ENCODE measurements around the gene BLNK. TPM values are rescaled to one million over a fixed set of nuclear protein-coding genes. Genes with fewer than 3 reads are reported as not detected.

Gene BLNK
- total RNA-seq, 6 donors from 2014 or later = 7.0 to 17.8 (median 10.8) TPM

- no peaks in the 10 kb centered on the region for H3K27me3 ChIP-seq
Observed at GRCh38 chr10:96235326-96236089, 35.9 kb downstream of the BLNK start.

GRCh38 chr10:96233959-96234358 is 37.4 kb downstream of the BLNK start:
- Histone ChIP-seq H3K9me3 (no peaks in the 10 kb centered on the region), H3K27ac (no peak overlapping the region), H3K4me1 (no peaks in the 10 kb centered on the region), H3K4me3 (no peak overlapping the region), H3K27me3 (no peaks in the 10 kb centered on the region), H3K36me3 (no peaks in the 10 kb centered on the region)
- no peak for ATAC-seq (ENCODE audit: low FRiP score in 2 of 2)
- DNase-seq = no peak
- 59 to 83% methylated on average over 2 of the region's 2 CpGs for WGBS, 2 donors
- TF ChIP-seq POLR2AphosphoS5 (IDR thresholded peaks at IDR 0.05) (no peak), POLR2A (IDR thresholded peaks at IDR 0.05) (no peak), EP300 (IDR thresholded peaks at IDR 0.05) (no peak)
- TF ChIP-seq, protein P1, sequence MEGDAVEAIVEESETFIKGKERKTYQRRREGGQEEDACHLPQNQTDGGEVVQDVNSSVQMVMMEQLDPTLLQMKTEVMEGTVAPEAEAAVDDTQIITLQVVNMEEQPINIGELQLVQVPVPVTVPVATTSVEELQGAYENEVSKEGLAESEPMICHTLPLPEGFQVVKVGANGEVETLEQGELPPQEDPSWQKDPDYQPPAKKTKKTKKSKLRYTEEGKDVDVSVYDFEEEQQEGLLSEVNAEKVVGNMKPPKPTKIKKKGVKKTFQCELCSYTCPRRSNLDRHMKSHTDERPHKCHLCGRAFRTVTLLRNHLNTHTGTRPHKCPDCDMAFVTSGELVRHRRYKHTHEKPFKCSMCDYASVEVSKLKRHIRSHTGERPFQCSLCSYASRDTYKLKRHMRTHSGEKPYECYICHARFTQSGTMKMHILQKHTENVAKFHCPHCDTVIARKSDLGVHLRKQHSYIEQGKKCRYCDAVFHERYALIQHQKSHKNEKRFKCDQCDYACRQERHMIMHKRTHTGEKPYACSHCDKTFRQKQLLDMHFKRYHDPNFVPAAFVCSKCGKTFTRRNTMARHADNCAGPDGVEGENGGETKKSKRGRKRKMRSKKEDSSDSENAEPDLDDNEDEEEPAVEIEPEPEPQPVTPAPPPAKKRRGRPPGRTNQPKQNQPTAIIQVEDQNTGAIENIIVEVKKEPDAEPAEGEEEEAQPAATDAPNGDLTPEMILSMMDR (IDR thresholded peaks at IDR 0.05) = no peak

More at GRCh38 chr10:96235326-96236089, 35.9 kb downstream of the BLNK start:
- Histone ChIP-seq H3K4me1 (no peaks in the 10 kb centered on the region), H3K4me3 (no peak overlapping the region), H3K9me3 (no peaks in the 10 kb centered on the region), H3K36me3 (no peaks in the 10 kb centered on the region), H3K27ac (no peak overlapping the region)
- DNase-seq = no peak
- WGBS, 2 donors = 87 to 89% methylated on average over 8 of the region's 8 CpGs
- TF ChIP-seq POLR2AphosphoS5 (IDR thresholded peaks at IDR 0.05) = no peak
- no peak for TF ChIP-seq POLR2A (IDR thresholded peaks at IDR 0.05)
- TF ChIP-seq, protein P1 (IDR thresholded peaks at IDR 0.05) = no peak
- TF ChIP-seq EP300 (IDR thresholded peaks at IDR 0.05) = no peak
- ATAC-seq (ENCODE audit: low FRiP score in 2 of 2) = peak in 1 of 2 donors; percentile 6

DNA sequence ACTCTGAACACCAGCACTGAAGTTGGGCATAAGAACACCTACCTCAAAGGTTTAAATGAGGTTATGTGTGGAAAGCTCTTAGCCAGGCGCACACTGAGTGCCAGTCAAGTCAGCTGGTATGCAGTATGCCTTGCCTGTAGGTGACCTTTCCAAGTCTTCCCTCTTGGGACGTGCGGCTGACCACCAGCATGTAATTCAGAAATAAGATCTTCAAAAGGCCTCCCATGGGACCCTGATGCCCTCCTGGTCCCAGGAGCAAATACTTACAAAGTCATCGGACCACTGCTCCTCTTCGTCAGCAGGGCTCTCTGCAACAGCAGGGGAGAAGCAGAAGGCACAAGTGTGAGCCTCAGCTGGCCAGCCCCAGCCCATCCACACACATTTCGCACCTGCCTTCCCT is 40.8 kb downstream of the BLNK start:
- no peaks in the 10 kb centered on the region for H3K9me3 ChIP-seq
- no peak overlapping the region for H3K27ac ChIP-seq
- ATAC-seq (ENCODE audit: low FRiP score in 2 of 2) (no peak), DNase-seq (no peak)
- H3K4me3 ChIP-seq = no peak overlapping the region
- TF ChIP-seq POLR2AphosphoS5 (IDR thresholded peaks at IDR 0.05) = no peak
- TF ChIP-seq EP300 (IDR thresholded peaks at IDR 0.05) = no peak
- TF ChIP-seq POLR2A (IDR thresholded peaks at IDR 0.05) = no peak
- TF ChIP-seq, protein P1 (IDR thresholded peaks at IDR 0.05) = no peak
- no peaks in the 10 kb centered on the region for H3K36me3 ChIP-seq
- no peaks in the 10 kb centered on the region for H3K27me3 ChIP-seq
- 97 to 98% methylated on average over 4 to 6 of the region's 6 CpGs for WGBS, 2 donors
- H3K4me1 ChIP-seq = no peaks in the 10 kb centered on the region

DNA sequence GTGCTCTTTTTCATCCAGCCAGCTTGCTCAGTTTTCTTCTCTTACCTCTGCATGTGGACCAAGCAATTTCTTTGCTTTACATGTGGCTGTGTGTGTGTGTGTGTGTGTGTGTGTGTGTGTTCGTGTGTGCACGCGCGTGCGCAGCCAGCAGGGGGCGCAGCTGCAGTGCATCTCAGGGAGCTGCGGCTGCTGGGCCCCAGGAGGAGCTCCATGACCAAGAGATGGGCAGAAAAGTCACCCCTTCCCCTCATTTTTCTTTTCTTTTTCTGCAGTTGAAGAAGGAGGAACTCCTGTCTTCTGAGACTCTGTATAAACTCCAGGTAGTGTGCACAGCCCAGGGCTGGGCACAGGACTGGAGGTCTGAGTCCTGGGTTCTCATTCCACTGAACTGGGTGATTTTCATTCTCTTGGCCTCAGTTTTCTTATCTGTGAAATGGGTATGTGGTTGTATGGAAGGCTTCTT is 41.8 kb downstream of the BLNK start:
- 0 to 2% methylated on average over 7 of the region's 7 CpGs for WGBS, 2 donors
- no peak overlapping the region for H3K27ac ChIP-seq
- DNase-seq (peak; percentile 81 to 96), ATAC-seq (ENCODE audit: low FRiP score in 2 of 2) (peak; percentile 87 to 90)
- H3K4me3 ChIP-seq = no peak overlapping the region
- H3K27me3 ChIP-seq = no peaks in the 10 kb centered on the region
- H3K4me1 ChIP-seq = no peaks in the 10 kb centered on the region
- no peaks in the 10 kb centered on the region for H3K36me3 ChIP-seq
- TF ChIP-seq POLR2AphosphoS5 (IDR thresholded peaks at IDR 0.05) = no peak
- no peak for TF ChIP-seq POLR2A (IDR thresholded peaks at IDR 0.05)
- TF ChIP-seq, protein P1 (IDR thresholded peaks at IDR 0.05) = peak; percentile 75 to 96 (median 88)
- no peaks in the 10 kb centered on the region for H3K9me3 ChIP-seq

Data from upper lobe of left lung (tissue), 6 donors.